HepG2 (cell line): ENCODE results near the gene FTCD. TPM values are rescaled to one million over a fixed set of nuclear protein-coding genes. Genes with fewer than 3 reads are reported as not detected.

Source experiments
- CEBPG ChIP-seq: IDR thresholded peaks from 2 replicates; pipeline ENCODE4 v1.6.1; 2016
- FOSL2 ChIP-seq: sonication (generic); formaldehyde crosslinking; IDR thresholded peaks from 2 replicates; pipeline ENCODE4 v1.4.0; 2020; ENCODE audit warnings: missing genetic modification reagents
- HMG20A ChIP-seq: IDR thresholded peaks from 2 replicates; pipeline ENCODE4 v1.6.1; 2016; ENCODE audit warnings: borderline replicate concordance
- NBN ChIP-seq: fragments of 450-650 bp; conservative IDR thresholded peaks from 2 replicates; pipeline ENCODE4 v1.6.1; 2017
- REL ChIP-seq: sonication (generic); formaldehyde crosslinking; conservative IDR thresholded peaks from 2 replicates; pipeline ENCODE4 v1.8.0; 2022; ENCODE audit warnings: mild to moderate bottlenecking, missing genetic modification reagents, moderate library complexity
- REPIN1 ChIP-seq: sonication (generic); formaldehyde crosslinking; IDR thresholded peaks from 2 replicates; pipeline ENCODE4 v1.8.0; 2022; ENCODE audit warnings: missing genetic modification reagents, low read depth, mild to moderate bottlenecking, borderline replicate concordance
- SAFB2 ChIP-seq: sonication (generic); formaldehyde crosslinking; IDR thresholded peaks from 2 replicates; pipeline ENCODE4 v1.5.1; 2020; ENCODE audit warnings: missing genetic modification reagents, low read depth, mild to moderate bottlenecking, borderline replicate concordance
- TCF12 ChIP-seq, 2 experiments: fragments of 450-650 bp in 1 of 2; sonication (generic) in 1 of 2; formaldehyde crosslinking in 1 of 2; IDR thresholded peaks; 2 replicates each; pipeline versions ENCODE4 v1.6.1 to v1.8.0; 2017 to 2022; ENCODE audit warnings: antibody characterized with exemption in 1 of 2, mild to moderate bottlenecking in 1 of 2, missing genetic modification reagents in 1 of 2, moderate library complexity in 1 of 2
- TEAD3 ChIP-seq: optimal IDR thresholded peaks from 2 replicates; pipeline ENCODE3; 2016; ENCODE audit warnings: borderline replicate concordance
- ZBTB7B ChIP-seq: sonication (generic); formaldehyde crosslinking; IDR thresholded peaks from 2 replicates; pipeline ENCODE4 v1.4.0; 2020; ENCODE audit warnings: missing genetic modification reagents
- ZKSCAN1 ChIP-seq: fragments of 150-350 bp; IDR thresholded peaks from 2 replicates; pipeline ENCODE4 v1.6.1; 2014; ENCODE audit warnings: low read length
- ZNF180 ChIP-seq: sonication (generic); formaldehyde crosslinking; IDR thresholded peaks from 2 replicates; pipeline ENCODE4 v1.4.0; 2020; ENCODE audit warnings: low read depth, missing genetic modification reagents, borderline replicate concordance
- ZNF512B ChIP-seq: sonication (generic); formaldehyde crosslinking; IDR thresholded peaks from 2 replicates; pipeline ENCODE4 v1.5.1; 2020; ENCODE audit warnings: missing genetic modification reagents, mild to moderate bottlenecking, borderline replicate concordance
- ZNF614 ChIP-seq: IDR thresholded peaks from 2 replicates; pipeline ENCODE4 v1.6.1; 2018; ENCODE audit warnings: missing biosample characterization, missing genetic modification reagents, inconsistent platforms, borderline replicate concordance
- ZNF629 ChIP-seq: sonication (generic); formaldehyde crosslinking; conservative IDR thresholded peaks from 2 replicates; pipeline ENCODE4 v1.5.0; 2020; ENCODE audit warnings: missing genetic modification reagents
- ZNF816 ChIP-seq: sonication (generic); formaldehyde crosslinking; IDR thresholded peaks from 2 replicates; pipeline ENCODE4 v1.8.0; 2022; ENCODE audit warnings: missing genetic modification reagents, mild to moderate bottlenecking, borderline replicate concordance
- polyA plus RNA-seq, 8 experiments: library from polyadenylated mRNA; depleted of rRNA in 3 of 8; stranded (reverse) in 7 of 8; unstranded in 1 of 8; fragments of >200 nt; fragmentation: Illumina TruSeq in 4 of 8; extraction: Trizol in 4 of 8; gene quantifications; 2 replicates each; pipeline versions ENCODE4 v1.2.1 to v1.2.3, GENCODE V29; 2011 to 2016; ENCODE audit warnings: low read depth in 4 of 8, missing spikeins in 1 of 8, mixed read lengths in 1 of 8; ENCODE audit not compliant: insufficient read depth in 1 of 8
- total RNA-seq, 5 experiments: library from RNA; depleted of rRNA; stranded (reverse); fragments of >200 nt; fragmentation: Illumina TruSeq; extraction: Trizol; gene quantifications; 2 replicates each; pipeline ENCODE4 v1.2.3, GENCODE V29; 2016; ENCODE audit warnings: low read depth in 1 of 5
- TF ChIP-seq, protein P1 (sequence below): IDR thresholded peaks from 2 replicates; pipeline ENCODE4 v1.6.1; 2018; ENCODE audit warnings: missing genetic modification reagents, mild to moderate bottlenecking, missing compliant biosample characterization
- TF ChIP-seq, protein P2 (sequence below): sonication (generic); formaldehyde crosslinking; IDR thresholded peaks from 2 replicates; pipeline ENCODE4 v1.5.0; 2020; ENCODE audit warnings: mild to moderate bottlenecking, missing genetic modification reagents
- TF ChIP-seq, protein P3 (sequence below): sonication (generic); formaldehyde crosslinking; IDR thresholded peaks from 2 replicates; pipeline ENCODE4 v1.9.0; 2021; ENCODE audit warnings: missing genetic modification reagents, borderline replicate concordance

Gene FTCD
- total and polyA plus RNA-seq, 2 of the 13 experiments (the other 11 are each of a cell fraction or from before 2014, with no cell fraction given): 75.7 to 105 TPM

- TF ChIP-seq ZNF512B (CRISPR knock-in tag): no peak
- TF ChIP-seq ZKSCAN1: no peak
- TF ChIP-seq ZNF614 (CRISPR knock-in tag): peak; percentile 40; the same call in 1 of the 2 replicates
- 0 out of 2 replicates have a peak, but pooled peaks have one; percentile 41 for TF ChIP-seq REL (CRISPR knock-in tag)
- peak; percentile 34 for TF ChIP-seq TEAD3
- no peak for TF ChIP-seq NBN
- TF ChIP-seq, protein P1, sequence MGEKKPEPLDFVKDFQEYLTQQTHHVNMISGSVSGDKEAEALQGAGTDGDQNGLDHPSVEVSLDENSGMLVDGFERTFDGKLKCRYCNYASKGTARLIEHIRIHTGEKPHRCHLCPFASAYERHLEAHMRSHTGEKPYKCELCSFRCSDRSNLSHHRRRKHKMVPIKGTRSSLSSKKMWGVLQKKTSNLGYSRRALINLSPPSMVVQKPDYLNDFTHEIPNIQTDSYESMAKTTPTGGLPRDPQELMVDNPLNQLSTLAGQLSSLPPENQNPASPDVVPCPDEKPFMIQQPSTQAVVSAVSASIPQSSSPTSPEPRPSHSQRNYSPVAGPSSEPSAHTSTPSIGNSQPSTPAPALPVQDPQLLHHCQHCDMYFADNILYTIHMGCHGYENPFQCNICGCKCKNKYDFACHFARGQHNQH (CRISPR knock-in tag): peak; percentile 57; the same call in 1 of the 2 replicates
- TF ChIP-seq CEBPG: no peak
- no peak for TF ChIP-seq TCF12 (IDR thresholded peaks at IDR 0.05)
- no peak for TF ChIP-seq TCF12 (CRISPR knock-in tag; IDR thresholded peaks at IDR 0.05)
- TF ChIP-seq FOSL2 (CRISPR knock-in tag): peak; percentile 7; the same call in 1 of the 2 replicates
- TF ChIP-seq, protein P2, sequence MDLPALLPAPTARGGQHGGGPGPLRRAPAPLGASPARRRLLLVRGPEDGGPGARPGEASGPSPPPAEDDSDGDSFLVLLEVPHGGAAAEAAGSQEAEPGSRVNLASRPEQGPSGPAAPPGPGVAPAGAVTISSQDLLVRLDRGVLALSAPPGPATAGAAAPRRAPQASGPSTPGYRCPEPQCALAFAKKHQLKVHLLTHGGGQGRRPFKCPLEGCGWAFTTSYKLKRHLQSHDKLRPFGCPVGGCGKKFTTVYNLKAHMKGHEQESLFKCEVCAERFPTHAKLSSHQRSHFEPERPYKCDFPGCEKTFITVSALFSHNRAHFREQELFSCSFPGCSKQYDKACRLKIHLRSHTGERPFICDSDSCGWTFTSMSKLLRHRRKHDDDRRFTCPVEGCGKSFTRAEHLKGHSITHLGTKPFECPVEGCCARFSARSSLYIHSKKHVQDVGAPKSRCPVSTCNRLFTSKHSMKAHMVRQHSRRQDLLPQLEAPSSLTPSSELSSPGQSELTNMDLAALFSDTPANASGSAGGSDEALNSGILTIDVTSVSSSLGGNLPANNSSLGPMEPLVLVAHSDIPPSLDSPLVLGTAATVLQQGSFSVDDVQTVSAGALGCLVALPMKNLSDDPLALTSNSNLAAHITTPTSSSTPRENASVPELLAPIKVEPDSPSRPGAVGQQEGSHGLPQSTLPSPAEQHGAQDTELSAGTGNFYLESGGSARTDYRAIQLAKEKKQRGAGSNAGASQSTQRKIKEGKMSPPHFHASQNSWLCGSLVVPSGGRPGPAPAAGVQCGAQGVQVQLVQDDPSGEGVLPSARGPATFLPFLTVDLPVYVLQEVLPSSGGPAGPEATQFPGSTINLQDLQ: no peak
- peak; percentile 62 for TF ChIP-seq REPIN1 (CRISPR knock-in tag)
- no peak for TF ChIP-seq ZNF629 (CRISPR knock-in tag)
- no peak; the same call in 1 of the 2 replicates for TF ChIP-seq SAFB2 (CRISPR knock-in tag)
- TF ChIP-seq ZNF180 (CRISPR knock-in tag): peak; percentile 45; the same call in 1 of the 2 replicates
- no peak for TF ChIP-seq HMG20A (CRISPR knock-in tag)
- TF ChIP-seq ZNF816: 0 out of 2 replicates have a peak, but pooled peaks have one; percentile 22
- peak; percentile 78 for TF ChIP-seq ZBTB7B
- TF ChIP-seq, protein P3, sequence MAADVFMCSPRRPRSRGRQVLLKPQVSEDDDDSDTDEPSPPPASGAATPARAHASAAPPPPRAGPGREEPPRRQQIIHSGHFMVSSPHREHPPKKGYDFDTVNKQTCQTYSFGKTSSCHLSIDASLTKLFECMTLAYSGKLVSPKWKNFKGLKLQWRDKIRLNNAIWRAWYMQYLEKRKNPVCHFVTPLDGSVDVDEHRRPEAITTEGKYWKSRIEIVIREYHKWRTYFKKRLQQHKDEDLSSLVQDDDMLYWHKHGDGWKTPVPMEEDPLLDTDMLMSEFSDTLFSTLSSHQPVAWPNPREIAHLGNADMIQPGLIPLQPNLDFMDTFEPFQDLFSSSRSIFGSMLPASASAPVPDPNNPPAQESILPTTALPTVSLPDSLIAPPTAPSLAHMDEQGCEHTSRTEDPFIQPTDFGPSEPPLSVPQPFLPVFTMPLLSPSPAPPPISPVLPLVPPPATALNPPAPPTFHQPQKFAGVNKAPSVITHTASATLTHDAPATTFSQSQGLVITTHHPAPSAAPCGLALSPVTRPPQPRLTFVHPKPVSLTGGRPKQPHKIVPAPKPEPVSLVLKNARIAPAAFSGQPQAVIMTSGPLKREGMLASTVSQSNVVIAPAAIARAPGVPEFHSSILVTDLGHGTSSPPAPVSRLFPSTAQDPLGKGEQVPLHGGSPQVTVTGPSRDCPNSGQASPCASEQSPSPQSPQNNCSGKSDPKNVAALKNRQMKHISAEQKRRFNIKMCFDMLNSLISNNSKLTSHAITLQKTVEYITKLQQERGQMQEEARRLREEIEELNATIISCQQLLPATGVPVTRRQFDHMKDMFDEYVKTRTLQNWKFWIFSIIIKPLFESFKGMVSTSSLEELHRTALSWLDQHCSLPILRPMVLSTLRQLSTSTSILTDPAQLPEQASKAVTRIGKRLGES (CRISPR knock-in tag): no peak
Measured at GRCh38 chr21:46155514-46156377, at the start of gene FTCD (continued).
